Neural cell (in vitro differentiated cells): ENCODE results near the gene EPC1. TPM values are rescaled to one million over a fixed set of nuclear protein-coding genes. Genes with fewer than 3 reads are reported as not detected.

ENCODE experiments used
- H2AFZ ChIP-seq: fragments of 200-600, 300-800 bp; sonication (generic), shearing (Covaris generic); 2 replicates; pipeline ENCODE4 v1.6.0; 2014; ENCODE audit warnings: low read depth, mild to moderate bottlenecking, antibody characterized with exemption, low read length, moderate library complexity
- H3F3A ChIP-seq: fragments of 200-600 bp; shearing (Covaris generic); 2 replicates; pipeline ENCODE4 v1.6.1; 2016; ENCODE audit warnings: mild to moderate bottlenecking, moderate library complexity, mixed read lengths, antibody characterized with exemption, low read length; ENCODE audit not compliant: insufficient read depth, poor library complexity, severe bottlenecking
- H3K27ac ChIP-seq: fragments of 200-600, 300-800 bp; sonication (generic), shearing (Covaris generic); 2 replicates; pipeline ENCODE4 v1.5.1; 2014; ENCODE audit warnings: mild to moderate bottlenecking, low read length, moderate library complexity
- H3K27me3 ChIP-seq: fragments of 300-800, 200-600 bp; sonication (generic), shearing (Covaris generic); 2 replicates; pipeline ENCODE4 v1.6.0; 2014; ENCODE audit warnings: mild to moderate bottlenecking, low read depth, low read length, moderate library complexity; ENCODE audit not compliant: insufficient read depth
- H3K36me3 ChIP-seq: fragments of 300-800, 200-600 bp; sonication (generic), shearing (Covaris generic); 2 replicates; pipeline ENCODE4 v1.5.1; 2014; ENCODE audit warnings: mild to moderate bottlenecking, antibody characterized with exemption, low read length, moderate library complexity; ENCODE audit not compliant: insufficient read depth
- H3K4me2 ChIP-seq: fragments of 300-800, 200-600 bp; sonication (generic), shearing (Covaris generic); 2 replicates; pipeline ENCODE4 v1.6.0; 2014; ENCODE audit warnings: mild to moderate bottlenecking, low read length
- H3K4me3 ChIP-seq: fragments of 300-800, 200-600 bp; sonication (generic), shearing (Covaris generic); 2 replicates; pipeline ENCODE4 v1.5.1; 2014; ENCODE audit warnings: mild to moderate bottlenecking, low read length, moderate library complexity
- H3K79me2 ChIP-seq: fragments of 200-600 bp; shearing (Covaris generic); replicated peaks from 2 replicates; pipeline ENCODE4 v1.6.0; 2014; ENCODE audit warnings: mild to moderate bottlenecking, low read length, moderate library complexity; ENCODE audit not compliant: insufficient read depth
- H3K9ac ChIP-seq: fragments of 300-800, 200-600 bp; sonication (generic), shearing (Covaris generic); 2 replicates; pipeline ENCODE4 v1.6.1; 2016; ENCODE audit warnings: mild to moderate bottlenecking, low read length, mixed read lengths
- H3K9me2 ChIP-seq: fragments of 200-600 bp; shearing (Covaris generic); 2 replicates; pipeline ENCODE4 v1.6.1; 2016; ENCODE audit warnings: mild to moderate bottlenecking, low read length, mixed read lengths; ENCODE audit not compliant: insufficient read depth
- H3K9me3 ChIP-seq: fragments of 200-600, 300-800 bp; sonication (generic), shearing (Covaris generic); 2 replicates; pipeline ENCODE4 v1.6.1; 2016; ENCODE audit warnings: mild to moderate bottlenecking, mixed run types, low read length, moderate library complexity, mixed read lengths
- H4K20me1 ChIP-seq: fragments of 200-600 bp; shearing (Covaris generic); 2 replicates; pipeline ENCODE4 v1.6.1; 2016; ENCODE audit warnings: mild to moderate bottlenecking, mixed run types; ENCODE audit not compliant: insufficient read depth
- EP300 ChIP-seq: fragments of 450-650 bp; conservative IDR thresholded peaks from 2 replicates; pipeline ENCODE4 v1.6.1; 2014; ENCODE audit warnings: antibody characterized with exemption, mild to moderate bottlenecking, moderate library complexity; ENCODE audit not compliant: poor library complexity, severe bottlenecking
- EZH2 ChIP-seq: fragments of 200-600, 300-800 bp; shearing (Covaris generic), sonication (generic); IDR thresholded peaks from 2 replicates; pipeline ENCODE4 v1.6.1; 2014; ENCODE audit warnings: antibody characterized with exemption, low read length, borderline replicate concordance, mild to moderate bottlenecking; ENCODE audit not compliant: insufficient read depth, poor library complexity, severe bottlenecking
- MXI1 ChIP-seq: fragments of 450-650 bp; conservative IDR thresholded peaks from 2 replicates; pipeline ENCODE4 v1.6.1; 2014; ENCODE audit warnings: antibody characterized with exemption, mild to moderate bottlenecking; ENCODE audit not compliant: poor library complexity, severe bottlenecking
- POLR2AphosphoS5 ChIP-seq: IDR thresholded peaks from 2 replicates; pipeline ENCODE4 v1.6.1; 2012
- RAD21 ChIP-seq: fragments of 450-650 bp; conservative IDR thresholded peaks from 2 replicates; pipeline ENCODE4 v1.6.1; 2014; ENCODE audit warnings: antibody characterized with exemption, mild to moderate bottlenecking, moderate library complexity
- REST ChIP-seq: IDR thresholded peaks from 2 replicates; pipeline ENCODE4 v1.6.1; 2012; ENCODE audit warnings: borderline replicate concordance
- SMC3 ChIP-seq: fragments of 450-650 bp; conservative IDR thresholded peaks from 2 replicates; pipeline ENCODE4 v1.6.1; 2014; ENCODE audit warnings: antibody characterized with exemption, mild to moderate bottlenecking, moderate library complexity; ENCODE audit not compliant: poor library complexity
- TAF1 ChIP-seq: IDR thresholded peaks from 2 replicates; pipeline ENCODE4 v1.6.1; 2012; ENCODE audit warnings: low read depth
- polyA plus RNA-seq: library from polyadenylated mRNA; depleted of rRNA; stranded (reverse); fragments of >200 nt; gene quantifications from 2 replicates; pipeline ENCODE4 v1.2.3, GENCODE V29; 2014
- TF ChIP-seq, protein P1 (sequence below): fragments of 450-650 bp; IDR thresholded peaks from 2 replicates; pipeline ENCODE4 v1.5.1; 2014; ENCODE audit warnings: antibody characterized with exemption, mild to moderate bottlenecking, moderate library complexity; ENCODE audit not compliant: poor library complexity, severe bottlenecking

Gene EPC1
- polyA plus RNA-seq, 1 donor from 2014 or later: 137 TPM

GRCh38 chr10:32341596-32341995 is 5.4 kb downstream of the EPC1 start:
- no peak overlapping the region for H3K4me3 ChIP-seq
- no peak overlapping the region for H3K27ac ChIP-seq
- no peaks in the 10 kb centered on the region for H3K9me3 ChIP-seq
- no peak overlapping the region for H2AFZ ChIP-seq
- no peaks in the 10 kb centered on the region for H3K27me3 ChIP-seq
- H3K9ac ChIP-seq: no peak overlapping the region
- H3K36me3 ChIP-seq: no peaks in the 10 kb centered on the region
- TF ChIP-seq MXI1 (no peak), EP300 (no peak), RAD21 (no peak), REST (no peak), SMC3 (no peak), TAF1 (no peak), EZH2 (no peak), POLR2AphosphoS5 (no peak)
- TF ChIP-seq, protein P1, sequence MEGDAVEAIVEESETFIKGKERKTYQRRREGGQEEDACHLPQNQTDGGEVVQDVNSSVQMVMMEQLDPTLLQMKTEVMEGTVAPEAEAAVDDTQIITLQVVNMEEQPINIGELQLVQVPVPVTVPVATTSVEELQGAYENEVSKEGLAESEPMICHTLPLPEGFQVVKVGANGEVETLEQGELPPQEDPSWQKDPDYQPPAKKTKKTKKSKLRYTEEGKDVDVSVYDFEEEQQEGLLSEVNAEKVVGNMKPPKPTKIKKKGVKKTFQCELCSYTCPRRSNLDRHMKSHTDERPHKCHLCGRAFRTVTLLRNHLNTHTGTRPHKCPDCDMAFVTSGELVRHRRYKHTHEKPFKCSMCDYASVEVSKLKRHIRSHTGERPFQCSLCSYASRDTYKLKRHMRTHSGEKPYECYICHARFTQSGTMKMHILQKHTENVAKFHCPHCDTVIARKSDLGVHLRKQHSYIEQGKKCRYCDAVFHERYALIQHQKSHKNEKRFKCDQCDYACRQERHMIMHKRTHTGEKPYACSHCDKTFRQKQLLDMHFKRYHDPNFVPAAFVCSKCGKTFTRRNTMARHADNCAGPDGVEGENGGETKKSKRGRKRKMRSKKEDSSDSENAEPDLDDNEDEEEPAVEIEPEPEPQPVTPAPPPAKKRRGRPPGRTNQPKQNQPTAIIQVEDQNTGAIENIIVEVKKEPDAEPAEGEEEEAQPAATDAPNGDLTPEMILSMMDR: no peak
- H3F3A ChIP-seq: peaks cover 4% of the 10 kb centered on the region
- H3K4me2 ChIP-seq: no peak overlapping the region
- H4K20me1 ChIP-seq: peaks cover 57% of the 10 kb centered on the region
- H3K9me2 ChIP-seq: no peaks in the 10 kb centered on the region
- peaks cover 93% of the 10 kb centered on the region for H3K79me2 ChIP-seq

GRCh38 chr10:32340596-32341180 is 6.3 kb downstream of the EPC1 start:
- H3K27ac ChIP-seq: no peak overlapping the region

More at GRCh38 chr10:32340596-32341180, 6.3 kb downstream of the EPC1 start:
- Histone ChIP-seq H3K4me3 (no peak overlapping the region), H3K9me2 (no peaks in the 10 kb centered on the region), H3K79me2 (peaks cover 99% of the 10 kb centered on the region), H3K36me3 (no peaks in the 10 kb centered on the region), H3F3A (peaks cover 4% of the 10 kb centered on the region), H2AFZ (no peak overlapping the region), H4K20me1 (peaks cover 58% of the 10 kb centered on the region), H3K9me3 (no peaks in the 10 kb centered on the region), H3K4me2 (no peak overlapping the region), H3K27me3 (no peaks in the 10 kb centered on the region), H3K9ac (no peak overlapping the region)
- no peak for TF ChIP-seq EZH2
- TF ChIP-seq REST: no peak
